ENCODE results near the gene ST6GAL1.

The ST6GAL1 gene

GRCh38 chr3:187073581-187074098, 143.3 kb downstream of the ST6GAL1 start:
- H3K4me3 ChIP-seq (replicated peaks in 1 of 2; ENCODE audit: low read depth in 2 of 2, low read length in 2 of 2), result no peak overlapping the region
- no peak for TF ChIP-seq CTCF (IDR thresholded peaks at IDR 0.05; ENCODE audit: low read depth, low read length)
- no peak for DNase-seq (ENCODE audit: low read depth in 2 of 2)

- H3K4me3 ChIP-seq (replicated peaks in 1 of 2; ENCODE audit: low read depth in 2 of 2, low read length in 2 of 2), result no peak overlapping the region
Observed at GRCh38 chr3:187074846-187075245, 144.5 kb downstream of the ST6GAL1 start.

GRCh38 chr3:187076297-187076696, 146.0 kb downstream of the ST6GAL1 start:
- TF ChIP-seq CTCF (IDR thresholded peaks at IDR 0.05; ENCODE audit: low read depth, low read length), result no peak
- H3K4me3 ChIP-seq (replicated peaks in 1 of 2; ENCODE audit: low read depth in 2 of 2, low read length in 2 of 2), result no peak overlapping the region
- no peak for DNase-seq (ENCODE audit: low read depth in 2 of 2)

More at GRCh38 chr3:187074846-187075245, 144.5 kb downstream of the ST6GAL1 start:
- TF ChIP-seq CTCF (IDR thresholded peaks at IDR 0.05; ENCODE audit: low read depth, low read length), result no peak
- no peak for DNase-seq (ENCODE audit: low read depth in 2 of 2)

GRCh38 chr3:187077085-187077484, 146.8 kb downstream of the ST6GAL1 start:
- no peak for TF ChIP-seq CTCF (IDR thresholded peaks at IDR 0.05; ENCODE audit: low read depth, low read length)
- no peak overlapping the region for H3K4me3 ChIP-seq (replicated peaks in 1 of 2; ENCODE audit: low read depth in 2 of 2, low read length in 2 of 2)
- DNase-seq (ENCODE audit: low read depth in 2 of 2), result no peak

GRCh38 chr3:187077537-187077936, 147.2 kb downstream of the ST6GAL1 start:
- no peak for DNase-seq (ENCODE audit: low read depth in 2 of 2)
- H3K4me3 ChIP-seq (replicated peaks in 1 of 2; ENCODE audit: low read depth in 2 of 2, low read length in 2 of 2), result no peak overlapping the region
- TF ChIP-seq CTCF (IDR thresholded peaks at IDR 0.05; ENCODE audit: low read depth, low read length), result no peak

- TF ChIP-seq CTCF (IDR thresholded peaks at IDR 0.05; ENCODE audit: low read depth, low read length), result no peak
- H3K4me3 ChIP-seq (replicated peaks in 1 of 2; ENCODE audit: low read depth in 2 of 2, low read length in 2 of 2), result no peak overlapping the region
Observed at GRCh38 chr3:187079090-187080022, 149.0 kb downstream of the ST6GAL1 start.

More at GRCh38 chr3:187079090-187080022, 149.0 kb downstream of the ST6GAL1 start:
- DNase-seq (ENCODE audit: low read depth in 2 of 2), result no peak

Data from cardiac fibroblast (primary cell).